ENCODE results near the gene CCDC57.

DNA sequence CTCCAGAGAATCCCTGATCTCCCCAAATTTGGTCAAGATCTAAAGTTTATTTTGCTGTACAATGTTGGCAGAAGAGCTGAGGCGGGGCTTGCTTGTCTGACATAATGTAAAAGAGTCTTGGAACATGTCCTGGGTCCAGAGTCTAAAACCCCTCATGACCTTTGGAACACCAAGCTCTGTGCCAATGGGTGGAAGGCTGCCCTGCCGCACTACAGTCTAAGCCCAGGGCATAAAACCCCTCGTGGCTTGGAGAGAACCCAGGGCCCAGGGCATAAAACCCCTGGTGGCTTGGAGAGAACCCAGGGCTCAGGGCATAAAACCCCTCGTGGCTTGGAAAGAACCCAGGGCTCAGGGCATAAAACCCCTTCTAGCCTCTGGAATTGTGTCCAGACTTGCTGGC is 36.7 kb downstream of the CCDC57 start:
- TF ChIP-seq, protein P1, sequence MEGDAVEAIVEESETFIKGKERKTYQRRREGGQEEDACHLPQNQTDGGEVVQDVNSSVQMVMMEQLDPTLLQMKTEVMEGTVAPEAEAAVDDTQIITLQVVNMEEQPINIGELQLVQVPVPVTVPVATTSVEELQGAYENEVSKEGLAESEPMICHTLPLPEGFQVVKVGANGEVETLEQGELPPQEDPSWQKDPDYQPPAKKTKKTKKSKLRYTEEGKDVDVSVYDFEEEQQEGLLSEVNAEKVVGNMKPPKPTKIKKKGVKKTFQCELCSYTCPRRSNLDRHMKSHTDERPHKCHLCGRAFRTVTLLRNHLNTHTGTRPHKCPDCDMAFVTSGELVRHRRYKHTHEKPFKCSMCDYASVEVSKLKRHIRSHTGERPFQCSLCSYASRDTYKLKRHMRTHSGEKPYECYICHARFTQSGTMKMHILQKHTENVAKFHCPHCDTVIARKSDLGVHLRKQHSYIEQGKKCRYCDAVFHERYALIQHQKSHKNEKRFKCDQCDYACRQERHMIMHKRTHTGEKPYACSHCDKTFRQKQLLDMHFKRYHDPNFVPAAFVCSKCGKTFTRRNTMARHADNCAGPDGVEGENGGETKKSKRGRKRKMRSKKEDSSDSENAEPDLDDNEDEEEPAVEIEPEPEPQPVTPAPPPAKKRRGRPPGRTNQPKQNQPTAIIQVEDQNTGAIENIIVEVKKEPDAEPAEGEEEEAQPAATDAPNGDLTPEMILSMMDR (IDR thresholded peaks at IDR 0.05): no peak
- no peak for TF ChIP-seq POLR2A (IDR thresholded peaks at IDR 0.05)
